CD14-positive monocyte (primary cell): ENCODE data around the gene VSIG10L. TPM values are rescaled to one million over a fixed set of nuclear protein-coding genes. Genes with fewer than 3 reads are reported as not detected.

Experiments used
- DNase-seq, 3 donors: peaks; one replicate each; pipeline ENCODE4 v3.0.0-alpha.2; 2011 to 2022
- H2AFZ ChIP-seq: 2 replicates; pipeline ENCODE4 v1.6.0; 2012; ENCODE audit warnings: mild to moderate bottlenecking, low read depth, low read length, inconsistent platforms; ENCODE audit not compliant: insufficient read depth, poor library complexity, severe bottlenecking
- H3K27ac ChIP-seq, 2 donors: 1 replicate in 1 of 2; 2 replicates in 1 of 2; pipeline ENCODE4 v1.5.1; 2012 to 2013; ENCODE audit warnings: low read length in 2 of 2, control low read depth in 1 of 2, inconsistent platforms in 1 of 2, low read depth in 1 of 2, mild to moderate bottlenecking in 1 of 2
- H3K27me3 ChIP-seq, 2 donors: one replicate each; pipeline versions ENCODE4 v1.6.0 to v1.6.1; 2011 to 2013; ENCODE audit warnings: low read length in 2 of 2; ENCODE audit not compliant: control insufficient read depth in 2 of 2, insufficient read depth in 2 of 2
- H3K36me3 ChIP-seq, 2 donors: replicated peaks in 1 of 2; 1 replicate in 1 of 2; 2 replicates in 1 of 2; pipeline versions ENCODE4 v1.5.1 to v1.6.1; 2012 to 2013; ENCODE audit warnings: low read length in 2 of 2, control low read depth in 1 of 2, inconsistent platforms in 1 of 2, mild to moderate bottlenecking in 1 of 2; ENCODE audit not compliant: insufficient read depth in 2 of 2, control insufficient read depth in 1 of 2
- H3K4me1 ChIP-seq, 2 donors: 1 replicate in 1 of 2; 2 replicates in 1 of 2; pipeline versions ENCODE4 v1.5.1 to v1.6.1; 2012 to 2013; ENCODE audit warnings: low read length in 2 of 2, control low read depth in 1 of 2, inconsistent platforms in 1 of 2, mild to moderate bottlenecking in 1 of 2, moderate library complexity in 1 of 2; ENCODE audit not compliant: insufficient read depth in 2 of 2, control insufficient read depth in 1 of 2
- H3K4me2 ChIP-seq: replicated peaks from 2 replicates; pipeline ENCODE3; 2012; ENCODE audit warnings: low read length, moderate library complexity, mild to moderate bottlenecking; ENCODE audit not compliant: poor library complexity, severe bottlenecking; ENCODE audit errors: extremely low read depth
- H3K4me3 ChIP-seq, 3 experiments: fragments of 200-600 bp in 1 of 3; sonication (generic) in 1 of 3; replicated peaks in 1 of 3; 1 replicate in 2 of 3; 2 replicates in 1 of 3; pipeline ENCODE4 v1.5.1; 2011 to 2013; ENCODE audit warnings: low read length in 3 of 3, mild to moderate bottlenecking in 3 of 3, control low read depth in 2 of 3, low read depth in 2 of 3, inconsistent platforms in 1 of 3, moderate library complexity in 1 of 3
- H3K79me2 ChIP-seq: 2 replicates; pipeline ENCODE4 v1.6.0; 2012; ENCODE audit warnings: mild to moderate bottlenecking, control low read depth, inconsistent platforms, low read length, moderate library complexity; ENCODE audit not compliant: insufficient read depth
- H3K9ac ChIP-seq: 2 replicates; pipeline ENCODE4 v1.6.0; 2017; ENCODE audit warnings: low read length, mild to moderate bottlenecking; ENCODE audit not compliant: insufficient read depth, poor library complexity, severe bottlenecking
- H3K9me3 ChIP-seq, 2 donors: replicated peaks in 1 of 2; 1 replicate in 1 of 2; 2 replicates in 1 of 2; pipeline versions ENCODE4 v1.5.1 to v1.6.1; 2012 to 2013; ENCODE audit warnings: low read length in 2 of 2, control low read depth in 1 of 2; ENCODE audit not compliant: control insufficient read depth in 1 of 2, insufficient read depth in 1 of 2
- H4K20me1 ChIP-seq: 2 replicates; pipeline ENCODE4 v1.6.0; 2012; ENCODE audit warnings: mild to moderate bottlenecking, low read length, control low read depth, moderate library complexity; ENCODE audit not compliant: insufficient read depth
- H3K27ac Mint-ChIP-seq, 7 donors: one replicate each; pipeline ENCODE4 v1.8.0; 2020; ENCODE audit warnings: mild to moderate bottlenecking in 7 of 7, mixed read lengths in 7 of 7, moderate library complexity in 6 of 7, inconsistent platforms in 2 of 7
- H3K27me3 Mint-ChIP-seq, 3 donors: one replicate each; pipeline ENCODE4 v1.8.0; 2021 to 2022; ENCODE audit warnings: low read depth in 3 of 3, mild to moderate bottlenecking in 3 of 3, mixed read lengths in 3 of 3, moderate library complexity in 3 of 3, inconsistent platforms in 1 of 3
- H3K36me3 Mint-ChIP-seq, 2 donors: one replicate each; pipeline ENCODE4 v1.8.0; 2020; ENCODE audit warnings: mixed read lengths in 2 of 2, inconsistent platforms in 1 of 2, mild to moderate bottlenecking in 1 of 2
- H3K4me1 Mint-ChIP-seq: one replicate; pipeline ENCODE4 v1.8.0; 2020; ENCODE audit warnings: mild to moderate bottlenecking, mixed read lengths
- H3K4me3 Mint-ChIP-seq, 2 donors: one replicate each; pipeline ENCODE4 v1.8.0; 2020; ENCODE audit warnings: mild to moderate bottlenecking in 2 of 2, mixed read lengths in 2 of 2, moderate library complexity in 1 of 2
- H3K9me3 Mint-ChIP-seq, 7 donors: one replicate each; pipeline ENCODE4 v1.8.0; 2020 to 2022; ENCODE audit warnings: mixed read lengths in 7 of 7, mild to moderate bottlenecking in 6 of 7, moderate library complexity in 6 of 7, inconsistent platforms in 2 of 7
- CTCF ChIP-seq: fragments of 200-600 bp; IDR thresholded peaks from one replicate; pipeline ENCODE4 v1.8.0; 2022; ENCODE audit warnings: antibody characterized with exemption, mild to moderate bottlenecking
- WGBS: methylation state at CpG from one replicate; pipeline ENCODE4 v1.1.5; 2013; ENCODE audit warnings: missing lambda C conversion rate; ENCODE audit not compliant: insufficient coverage; 5-methylcytosine and 5-hydroxymethylcytosine counted together
- intact Hi-C, 2 donors: fragments of 100-400 bp; cut with micrococcal nuclease; formaldehyde crosslinking; loops; one replicate each; pipeline versions ENCODE4 v1.15.0 to v1.15.1; 2023
- polyA plus RNA-seq, 3 donors: library from polyadenylated mRNA; depleted of rRNA in 1 of 3; unstranded in 2 of 3; stranded (reverse) in 1 of 3; fragments of 300-500 nt in 2 of 3; fragments of >200 nt in 1 of 3; fragmentation: Illumina TruSeq in 2 of 3; gene quantifications; 1 replicate in 2 of 3; 2 replicates in 1 of 3; pipeline ENCODE4 v1.2.3, GENCODE V29; 2012 to 2021

Gene VSIG10L
- polyA plus RNA-seq, 3 donors: 0.62 to 2.3 (median 0.73) TPM

GRCh38 chr19:51329411-51329810 lies 12.5 kb downstream of the VSIG10L start:
- no peak overlapping the region for H3K4me3 ChIP-seq
- H3K36me3 Mint-ChIP-seq: peaks cover 2% of the 10 kb centered on the region in 2 donors
- peaks cover 26% of the 10 kb centered on the region for H3K4me1 Mint-ChIP-seq
- peaks cover 2 to 22% (median 10%) of the 10 kb centered on the region in 7 donors for H3K9me3 Mint-ChIP-seq
- H3K4me1 ChIP-seq: peaks cover 13 to 28% of the 10 kb centered on the region in 2 donors
- WGBS: 89% methylated on average over 4 of the region's 5 CpGs
- H3K4me3 Mint-ChIP-seq: peak overlapping the region in 1 of 2 donors; percentile 13
- no peak overlapping the region for H3K27ac ChIP-seq
- no peaks in the 10 kb centered on the region for H3K79me2 ChIP-seq
- no peak overlapping the region for H3K27ac Mint-ChIP-seq
- peaks cover 34 to 44% (median 34%) of the 10 kb centered on the region in 3 donors for H3K27me3 Mint-ChIP-seq
- H4K20me1 ChIP-seq: no peaks in the 10 kb centered on the region
- no peak for DNase-seq
- no peaks in the 10 kb centered on the region for H3K36me3 ChIP-seq
- H3K9ac ChIP-seq: no peak overlapping the region
- intact Hi-C loops: loop anchor here in 1 of 2 donors (5.0 kb wide), 1 partner anchor 38 kb away; the partner anchor contains the start of genes CLDND2 and ETFB
- peaks cover 0 to 4% of the 10 kb centered on the region in 2 donors for H3K9me3 ChIP-seq
- no peak overlapping the region for H3K4me2 ChIP-seq
- H2AFZ ChIP-seq: no peak overlapping the region
- H3K27me3 ChIP-seq: peaks cover 12 to 40% of the 10 kb centered on the region in 2 donors
- TF ChIP-seq CTCF: no peak

- 4% methylated on average over 75 of the region's 75 CpGs for WGBS
- Mint-ChIP-seq H3K4me1 (peaks cover 28% of the 10 kb centered on the region), H3K27me3 (peaks cover 43 to 63% (median 50%) of the 10 kb centered on the region in 3 donors), H3K9me3 (peaks cover 0 to 22% (median 9%) of the 10 kb centered on the region in 7 donors), H3K27ac (peak overlapping the region in 5 of 7 donors; percentile 37 to 76 (median 46)), H3K36me3 (peaks cover 2% of the 10 kb centered on the region in 2 donors), H3K4me3 (peak overlapping the region; percentile 60 to 96)
- peak overlapping the region; percentile 36 for H3K9ac ChIP-seq
- peaks cover 0 to 4% of the 10 kb centered on the region in 2 donors for H3K9me3 ChIP-seq
- H3K27me3 ChIP-seq: peaks cover 12 to 42% of the 10 kb centered on the region in 2 donors
- peaks cover 13 to 28% of the 10 kb centered on the region in 2 donors for H3K4me1 ChIP-seq
- TF ChIP-seq CTCF: peak; percentile 24
- DNase-seq: peak; percentile 71 to 77 (median 72)
- peak overlapping the region in 2 of 3 experiments; percentile 3 to 65 for H3K4me3 ChIP-seq
- no peaks in the 10 kb centered on the region for H4K20me1 ChIP-seq
- intact Hi-C loops: loop anchor here in 1 of 2 donors (5.0 kb wide), 1 partner anchor 40 kb away; the partner anchor contains the start of genes CLDND2 and ETFB
- no peaks in the 10 kb centered on the region for H3K36me3 ChIP-seq
- H3K4me2 ChIP-seq: peak overlapping the region; percentile 72
- no peak overlapping the region for H3K27ac ChIP-seq
- H3K79me2 ChIP-seq: no peaks in the 10 kb centered on the region
- H2AFZ ChIP-seq: peak overlapping the region; percentile 73
Observed at GRCh38 chr19:51327066-51328001, 14.6 kb downstream of the VSIG10L start.
